SK-N-MC (cell line): ENCODE measurements around the gene NEMP2.

ENCODE experiments used
- EZH2 ChIP-seq: fragments of 200-600 bp; sonication (generic); IDR thresholded peaks from one replicate; pipeline ENCODE4 v1.6.1; 2017; ENCODE audit warnings: antibody characterized with exemption
- FOXP2 ChIP-seq: optimal IDR thresholded peaks from 2 replicates; pipeline ENCODE3; 2011; ENCODE audit warnings: mild to moderate bottlenecking, moderate library complexity; ENCODE audit not compliant: insufficient read depth; ENCODE audit errors: extremely low read length, control extremely low read depth
- POLR2AphosphoS5 ChIP-seq: IDR thresholded peaks from 2 replicates; pipeline ENCODE4 v1.6.1; 2012; ENCODE audit warnings: mild to moderate bottlenecking, low read depth, low read length, borderline replicate concordance

DNA sequence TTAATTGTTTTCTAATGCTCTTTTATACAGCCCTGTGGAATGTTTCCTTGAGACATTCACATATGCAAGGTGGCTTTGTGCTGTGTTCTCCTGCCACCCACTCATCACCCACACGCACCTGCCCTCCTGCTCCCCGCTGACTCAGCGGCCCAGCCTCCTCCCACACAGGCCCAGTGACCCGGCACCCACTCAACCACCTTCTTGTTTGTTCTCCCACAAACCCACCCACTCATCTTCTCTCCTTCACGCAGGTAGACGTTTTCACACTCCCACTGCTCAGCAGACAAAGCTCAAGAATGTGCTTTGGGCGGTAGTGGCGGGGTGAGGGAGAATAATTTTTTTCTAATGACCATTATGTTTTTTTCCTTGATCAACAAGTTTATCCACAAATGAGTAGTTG, 28.6 kb upstream of the NEMP2 start:
- TF ChIP-seq EZH2: no peak
- no peak for TF ChIP-seq POLR2AphosphoS5
- no peak for TF ChIP-seq FOXP2
